22Rv1 (cell line): ENCODE results near the gene SQOR.

Experiments used
- ZFX ChIP-seq: fragments of 450-650 bp; IDR thresholded peaks from 2 replicates; pipeline ENCODE4 v1.6.1; 2017; ENCODE audit warnings: antibody characterized with exemption, borderline replicate concordance
- TF ChIP-seq, protein P1 (sequence below): fragments of 450-650 bp; IDR thresholded peaks from 2 replicates; pipeline ENCODE4 v1.5.1; 2017; ENCODE audit warnings: mild to moderate bottlenecking

GRCh38 chr15:45705510-45706473 lies 71.0 kb downstream of the SQOR start:
- TF ChIP-seq, protein P1, sequence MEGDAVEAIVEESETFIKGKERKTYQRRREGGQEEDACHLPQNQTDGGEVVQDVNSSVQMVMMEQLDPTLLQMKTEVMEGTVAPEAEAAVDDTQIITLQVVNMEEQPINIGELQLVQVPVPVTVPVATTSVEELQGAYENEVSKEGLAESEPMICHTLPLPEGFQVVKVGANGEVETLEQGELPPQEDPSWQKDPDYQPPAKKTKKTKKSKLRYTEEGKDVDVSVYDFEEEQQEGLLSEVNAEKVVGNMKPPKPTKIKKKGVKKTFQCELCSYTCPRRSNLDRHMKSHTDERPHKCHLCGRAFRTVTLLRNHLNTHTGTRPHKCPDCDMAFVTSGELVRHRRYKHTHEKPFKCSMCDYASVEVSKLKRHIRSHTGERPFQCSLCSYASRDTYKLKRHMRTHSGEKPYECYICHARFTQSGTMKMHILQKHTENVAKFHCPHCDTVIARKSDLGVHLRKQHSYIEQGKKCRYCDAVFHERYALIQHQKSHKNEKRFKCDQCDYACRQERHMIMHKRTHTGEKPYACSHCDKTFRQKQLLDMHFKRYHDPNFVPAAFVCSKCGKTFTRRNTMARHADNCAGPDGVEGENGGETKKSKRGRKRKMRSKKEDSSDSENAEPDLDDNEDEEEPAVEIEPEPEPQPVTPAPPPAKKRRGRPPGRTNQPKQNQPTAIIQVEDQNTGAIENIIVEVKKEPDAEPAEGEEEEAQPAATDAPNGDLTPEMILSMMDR, result peak; percentile 84
- TF ChIP-seq ZFX, result no peak
